Subcutaneous abdominal adipose tissue (tissue), 5 donors: Measurements from ENCODE around the gene AP4M1.

Source experiments
- H3K27ac ChIP-seq: one replicate; pipeline ENCODE4 v1.7.0; 2013; ENCODE audit warnings: low read depth, mild to moderate bottlenecking, inconsistent platforms, low read length, moderate library complexity
- H3K27me3 ChIP-seq, 5 donors: one replicate each; pipeline ENCODE4 v1.7.0; 2013; ENCODE audit warnings: low read length in 5 of 5, inconsistent platforms in 1 of 5; ENCODE audit not compliant: control insufficient read depth in 5 of 5, insufficient read depth in 4 of 5
- H3K36me3 ChIP-seq, 5 donors: one replicate each; pipeline ENCODE4 v1.7.0; 2013; ENCODE audit warnings: low read length in 5 of 5; ENCODE audit not compliant: control insufficient read depth in 5 of 5, insufficient read depth in 5 of 5
- H3K4me1 ChIP-seq, 5 donors: one replicate each; pipeline ENCODE4 v1.7.0; 2013; ENCODE audit warnings: low read length in 5 of 5, mild to moderate bottlenecking in 3 of 5, moderate library complexity in 1 of 5; ENCODE audit not compliant: control insufficient read depth in 5 of 5, insufficient read depth in 5 of 5
- H3K4me3 ChIP-seq, 5 donors: one replicate each; pipeline ENCODE4 v1.7.0; 2013; ENCODE audit warnings: low read length in 5 of 5, low read depth in 1 of 5
- H3K9ac ChIP-seq, 5 donors: one replicate each; pipeline ENCODE4 v1.7.0; 2013; ENCODE audit warnings: low read length in 5 of 5, mild to moderate bottlenecking in 4 of 5, moderate library complexity in 3 of 5
- H3K9me3 ChIP-seq, 5 donors: one replicate each; pipeline ENCODE4 v1.7.0; 2013; ENCODE audit warnings: low read length in 5 of 5; ENCODE audit not compliant: control insufficient read depth in 5 of 5
- donor health status: healthy.
- donor health status: healthy.
- donor health status: healthy.
- donor health status: healthy.
- donor health status: healthy.

The AP4M1 gene

GRCh38 chr7:100069991-100070390, 31.5 kb upstream of the AP4M1 start:
- peaks cover 25 to 68% (median 60%) of the 10 kb centered on the region in 5 donors for H3K36me3 ChIP-seq
- no peaks in the 10 kb centered on the region for H3K27me3 ChIP-seq
- H3K27ac ChIP-seq = no peak overlapping the region
- H3K4me1 ChIP-seq = peaks cover 4 to 11% (median 9%) of the 10 kb centered on the region in 5 donors
- no peak overlapping the region for H3K9ac ChIP-seq
- peaks cover 23 to 31% (median 30%) of the 10 kb centered on the region in 5 donors for H3K9me3 ChIP-seq
- H3K4me3 ChIP-seq = no peak overlapping the region

GRCh38 chr7:100071018-100071723, 30.3 kb upstream of the AP4M1 start:
- Histone ChIP-seq H3K27me3 (no peaks in the 10 kb centered on the region), H3K4me1 (peaks cover 0 to 4% (median under 1%) of the 10 kb centered on the region in 5 donors), H3K4me3 (peak overlapping the region in 4 of 5 donors; percentile 3 to 53 (median 38)), H3K9me3 (peaks cover 23 to 31% (median 30%) of the 10 kb centered on the region in 5 donors), H3K36me3 (peaks cover 28 to 78% (median 71%) of the 10 kb centered on the region in 5 donors), H3K27ac (no peak overlapping the region), H3K9ac (no peak overlapping the region)

GRCh38 chr7:100072462-100072861, 29.0 kb upstream of the AP4M1 start:
- H3K27me3 ChIP-seq = no peaks in the 10 kb centered on the region
- peaks cover 30 to 90% (median 80%) of the 10 kb centered on the region in 5 donors for H3K36me3 ChIP-seq
- no peak overlapping the region for H3K9ac ChIP-seq
- H3K9me3 ChIP-seq = peaks cover 23 to 31% (median 30%) of the 10 kb centered on the region in 5 donors
- H3K4me3 ChIP-seq = peak overlapping the region in 3 of 5 donors; percentile 24 to 36 (median 29)
- peaks cover 0 to 4% (median 0%) of the 10 kb centered on the region in 5 donors for H3K4me1 ChIP-seq
- no peak overlapping the region for H3K27ac ChIP-seq

- no peak overlapping the region for H3K4me3 ChIP-seq
- H3K27me3 ChIP-seq = no peaks in the 10 kb centered on the region
- no peak overlapping the region for H3K9ac ChIP-seq
- peaks cover 30 to 87% (median 84%) of the 10 kb centered on the region in 5 donors for H3K36me3 ChIP-seq
- H3K4me1 ChIP-seq = peaks cover 4 to 13% (median 7%) of the 10 kb centered on the region in 5 donors
- H3K9me3 ChIP-seq = peaks cover 23 to 31% (median 30%) of the 10 kb centered on the region in 5 donors
- no peak overlapping the region for H3K27ac ChIP-seq
Observed at GRCh38 chr7:100074841-100075240, 26.6 kb upstream of the AP4M1 start.

- Histone ChIP-seq H3K9ac (no peak overlapping the region), H3K27me3 (no peaks in the 10 kb centered on the region), H3K27ac (no peak overlapping the region), H3K4me3 (no peak overlapping the region), H3K36me3 (peaks cover 30 to 81% (median 78%) of the 10 kb centered on the region in 5 donors), H3K9me3 (peaks cover 22 to 27% (median 26%) of the 10 kb centered on the region in 5 donors), H3K4me1 (peaks cover 7 to 18% (median 12%) of the 10 kb centered on the region in 5 donors)
Observed at GRCh38 chr7:100075418-100075817, 26.0 kb upstream of the AP4M1 start.

GRCh38 chr7:100077205-100077604, 24.2 kb upstream of the AP4M1 start:
- Histone ChIP-seq H3K27me3 (no peaks in the 10 kb centered on the region), H3K9ac (no peak overlapping the region), H3K4me1 (peaks cover 2 to 29% (median 23%) of the 10 kb centered on the region in 5 donors), H3K4me3 (no peak overlapping the region), H3K36me3 (peaks cover 13 to 63% (median 60%) of the 10 kb centered on the region in 5 donors), H3K27ac (no peak overlapping the region), H3K9me3 (peaks cover 5 to 9% (median 8%) of the 10 kb centered on the region in 5 donors)

- no peak overlapping the region for H3K27ac ChIP-seq
- H3K4me3 ChIP-seq = no peak overlapping the region
- H3K4me1 ChIP-seq = peaks cover 7 to 37% (median 30%) of the 10 kb centered on the region in 5 donors
- no peaks in the 10 kb centered on the region for H3K9me3 ChIP-seq
- H3K36me3 ChIP-seq = peaks cover 7 to 44% (median 42%) of the 10 kb centered on the region in 5 donors
- no peaks in the 10 kb centered on the region for H3K27me3 ChIP-seq
- H3K9ac ChIP-seq = peak overlapping the region in 3 of 5 donors; percentile 16 to 56 (median 41)
Observed at GRCh38 chr7:100079024-100079560, 22.4 kb upstream of the AP4M1 start.

- peaks cover 2 to 25% (median 22%) of the 10 kb centered on the region in 5 donors for H3K36me3 ChIP-seq
- H3K9ac ChIP-seq = peak overlapping the region; percentile 77 to 99 (median 98)
- no peaks in the 10 kb centered on the region for H3K27me3 ChIP-seq
- H3K9me3 ChIP-seq = no peaks in the 10 kb centered on the region
- H3K27ac ChIP-seq = peak overlapping the region; percentile 60
- H3K4me1 ChIP-seq = peaks cover 7 to 37% (median 30%) of the 10 kb centered on the region in 5 donors
- H3K4me3 ChIP-seq = peak overlapping the region; percentile 92 to 98 (median 96)
Observed at GRCh38 chr7:100080907-100081534, 20.4 kb upstream of the AP4M1 start.

- H3K9ac ChIP-seq = peak within 1 kb of the TSS; percentile 77 to 99 (median 98)
- H3K4me1 ChIP-seq = peaks cover 7 to 37% (median 30%) of the 10 kb centered on the region in 5 donors
- peaks cover 2 to 19% (median 19%) of the 10 kb centered on the region in 5 donors for H3K36me3 ChIP-seq
- H3K4me3 ChIP-seq = peak within 1 kb of the TSS; percentile 92 to 98 (median 96)
- no peaks in the 10 kb centered on the region for H3K27me3 ChIP-seq
- H3K27ac ChIP-seq = peak within 1 kb of the TSS; percentile 60
- no peaks in the 10 kb centered on the region for H3K9me3 ChIP-seq
Observed at GRCh38 chr7:100081535-100082102, 19.8 kb upstream of the AP4M1 start, which contains the start of gene ZNF3. Gene ZNF3 (minus strand): TSS chr7:100081723. CDS start chr7:100077357, 4,366 bp downstream.
